ENCODE measurements around the gene BABAM2. TPM values are rescaled to one million over a fixed set of nuclear protein-coding genes. Genes with fewer than 3 reads are reported as not detected.

Gene BABAM2
- total and polyA plus RNA-seq, 10 of the 15 experiments (the other 5 are each of a cell fraction or from before 2014, with no cell fraction given): 30.7 to 59.9 (median 44.5) TPM

DNA sequence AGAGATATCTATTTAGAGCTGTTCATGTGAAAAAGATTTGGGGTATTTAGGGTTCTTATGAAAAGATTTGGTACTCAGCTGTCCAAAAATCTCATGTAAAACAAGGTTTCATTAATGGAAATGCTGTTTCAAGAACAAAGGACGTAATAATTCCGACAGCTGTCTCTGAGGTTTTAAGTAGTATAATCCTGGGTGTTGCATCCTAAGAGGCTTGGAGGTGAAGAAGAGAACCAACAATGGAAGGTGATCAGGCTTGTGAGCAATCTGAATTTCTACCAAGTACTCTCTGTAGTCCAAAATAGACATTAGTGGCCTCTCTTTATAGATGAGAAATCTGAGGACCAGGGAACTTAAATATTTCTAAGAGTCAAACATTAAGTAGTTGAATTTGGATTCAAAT lies 205.1 kb downstream of the BABAM2 start:
- H2AFZ ChIP-seq (ENCODE audit: control insufficient read depth, low read depth, low read length): no peak overlapping the region
- H3K4me2 ChIP-seq (ENCODE audit: control insufficient read depth, insufficient read depth): no peak overlapping the region
- no peaks in the 10 kb centered on the region for H3K9me3 ChIP-seq (replicated peaks; ENCODE audit: control insufficient read depth, insufficient read depth, low read length)
- H3K27ac ChIP-seq (ENCODE audit: control insufficient read depth, insufficient read depth): no peak overlapping the region
- no peak overlapping the region for H3K4me3 ChIP-seq
- no peak overlapping the region for H3K9ac ChIP-seq (ENCODE audit: control insufficient read depth, insufficient read depth, low read length)
- no TSS peak for BruUV-seq (replicated peaks)
- 97% methylated on average over 2 of the region's 2 CpGs for WGBS (ENCODE audit: insufficient coverage, insufficient replicate concordance, low lambda C conversion rate, missing lambda C conversion rate)
- no peak for ATAC-seq
- H4K20me1 ChIP-seq (ENCODE audit: control insufficient read depth, insufficient read depth): no peaks in the 10 kb centered on the region
- DNase-seq (ENCODE audit: low read depth, low spot score): no peak
- SMC1A ChIA-PET (ENCODE audit: uncharacterized antibody, unreplicated experiment): no interaction called here
- POLR2A ChIA-PET: no interaction called here
- CTCF ChIA-PET: interaction anchor here (1.3 kb wide), 1 partner anchor 7 kb away, joined by 3 read pairs; no protein-coding TSS in a partner anchor
- no peak for FAIRE-seq
- in situ Hi-C loops (cut with MboI) (no loop called here), intact Hi-C loops (cut with micrococcal nuclease; ENCODE audit: unreplicated experiment) (no loop called here)
- no peaks in the 10 kb centered on the region for H3K79me2 ChIP-seq (ENCODE audit: control insufficient read depth, insufficient read depth, low read length)
- RAD21 ChIA-PET (ENCODE audit: unreplicated experiment): no interaction called here
- no peaks in the 10 kb centered on the region for H3K36me3 ChIP-seq (ENCODE audit: control insufficient read depth in 2 of 2, insufficient read depth in 2 of 2, low read length in 1 of 2)
- TF ChIP-seq ZNF384 (IDR thresholded peaks at IDR 0.05; ENCODE audit: borderline replicate concordance, low read depth, low read length): no peak
- no peak for TF ChIP-seq FOXK2 (IDR thresholded peaks at IDR 0.05)
- TF ChIP-seq, protein P1, sequence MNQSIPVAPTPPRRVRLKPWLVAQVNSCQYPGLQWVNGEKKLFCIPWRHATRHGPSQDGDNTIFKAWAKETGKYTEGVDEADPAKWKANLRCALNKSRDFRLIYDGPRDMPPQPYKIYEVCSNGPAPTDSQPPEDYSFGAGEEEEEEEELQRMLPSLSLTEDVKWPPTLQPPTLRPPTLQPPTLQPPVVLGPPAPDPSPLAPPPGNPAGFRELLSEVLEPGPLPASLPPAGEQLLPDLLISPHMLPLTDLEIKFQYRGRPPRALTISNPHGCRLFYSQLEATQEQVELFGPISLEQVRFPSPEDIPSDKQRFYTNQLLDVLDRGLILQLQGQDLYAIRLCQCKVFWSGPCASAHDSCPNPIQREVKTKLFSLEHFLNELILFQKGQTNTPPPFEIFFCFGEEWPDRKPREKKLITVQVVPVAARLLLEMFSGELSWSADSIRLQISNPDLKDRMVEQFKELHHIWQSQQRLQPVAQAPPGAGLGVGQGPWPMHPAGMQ (IDR thresholded peaks at IDR 0.05; ENCODE audit: borderline replicate concordance): no peak
- TF ChIP-seq WRNIP1 (IDR thresholded peaks at IDR 0.05; ENCODE audit: borderline replicate concordance, low read depth, low read length): no peak
- TF ChIP-seq RAD21 (IDR thresholded peaks at IDR 0.05; ENCODE audit: insufficient read depth, low read depth, low read length): no peak
- TF ChIP-seq SIN3A (IDR thresholded peaks at IDR 0.05; ENCODE audit: low read depth, low read length): no peak
- no peak for TF ChIP-seq NFYA (IDR thresholded peaks at IDR 0.05; ENCODE audit: borderline replicate concordance, low read depth, low read length)
- no peaks in the 10 kb centered on the region for H3K4me1 ChIP-seq (ENCODE audit: control insufficient read depth, insufficient read depth, low read length)
- no peaks in the 10 kb centered on the region for H3K27me3 ChIP-seq (replicated peaks in 1 of 2; ENCODE audit: control insufficient read depth in 2 of 2, insufficient read depth in 2 of 2, low read length in 1 of 2)
